Ecto neural progenitor cell (in vitro differentiated cells): ENCODE results near the gene CPNE4.
A peak's percentile ranks its signal among the peaks of the same experiment; 100 is the strongest.

ENCODE experiments used
- DNase-seq: peaks from one replicate; pipeline ENCODE4 v3.0.0-alpha.2; 2018; ENCODE audit warnings: low spot score

The CPNE4 gene

GRCh38 chr3:131699001-131699400 lies 335.8 kb downstream of the CPNE4 start:
- DNase-seq: no peak

GRCh38 chr3:131694376-131694775 lies 340.4 kb downstream of the CPNE4 start:
- DNase-seq: no peak

GRCh38 chr3:131692356-131692755 lies 342.5 kb downstream of the CPNE4 start:
- DNase-seq: no peak

GRCh38 chr3:131690800-131691199 lies 344.0 kb downstream of the CPNE4 start:
- DNase-seq: no peak

GRCh38 chr3:131688370-131688769 lies 346.4 kb downstream of the CPNE4 start:
- no peak for DNase-seq

GRCh38 chr3:131669600-131669999 lies 365.2 kb downstream of the CPNE4 start:
- DNase-seq: no peak

- no peak for DNase-seq
Measured at GRCh38 chr3:131658771-131659170, 376.0 kb downstream of the CPNE4 start.

- no peak for DNase-seq
Measured at GRCh38 chr3:131658115-131658514, 376.7 kb downstream of the CPNE4 start.

GRCh38 chr3:131655070-131655690 lies 379.6 kb downstream of the CPNE4 start:
- DNase-seq: no peak

GRCh38 chr3:131645638-131646037 lies 389.2 kb downstream of the CPNE4 start:
- DNase-seq: no peak

- no peak for DNase-seq
Measured at GRCh38 chr3:131636266-131636775, 398.5 kb downstream of the CPNE4 start.

GRCh38 chr3:131630807-131631206 lies 404.0 kb downstream of the CPNE4 start:
- DNase-seq: no peak

GRCh38 chr3:131630097-131630496 lies 404.7 kb downstream of the CPNE4 start:
- no peak for DNase-seq

GRCh38 chr3:131623431-131623830 lies 411.4 kb downstream of the CPNE4 start:
- DNase-seq: no peak

- DNase-seq: no peak
Measured at GRCh38 chr3:131622726-131623125, 412.1 kb downstream of the CPNE4 start.

- DNase-seq: no peak
Measured at GRCh38 chr3:131620977-131621376, 413.8 kb downstream of the CPNE4 start.

- peak; percentile 62 for DNase-seq
Measured at GRCh38 chr3:131619821-131620220, 415.0 kb downstream of the CPNE4 start.

GRCh38 chr3:131616719-131617118 lies 418.1 kb downstream of the CPNE4 start:
- DNase-seq: no peak

- DNase-seq: no peak
Measured at GRCh38 chr3:131612745-131613144, 422.1 kb downstream of the CPNE4 start.

- DNase-seq: no peak
Measured at GRCh38 chr3:131610174-131610573, 424.6 kb downstream of the CPNE4 start.

- DNase-seq: no peak
Measured at GRCh38 chr3:131608741-131609140, 426.1 kb downstream of the CPNE4 start.

GRCh38 chr3:131608296-131608695 lies 426.5 kb downstream of the CPNE4 start:
- DNase-seq: no peak

- DNase-seq: no peak
Measured at GRCh38 chr3:131605916-131606315, 428.9 kb downstream of the CPNE4 start.

GRCh38 chr3:131602011-131602779 lies 432.6 kb downstream of the CPNE4 start:
- DNase-seq: no peak
